ENCODE data around the gene EPB41L5.
"Not testable (repeated sequence)": the region's sequence is repeated elsewhere in the genome, so short reads cannot be mapped to it uniquely, and the experiment has no call there.

Gene EPB41L5

GRCh38 chr2:120199817-120200459 lies 187.1 kb downstream of the EPB41L5 start:
- not testable (repeated sequence) for DNase-seq (ENCODE audit: low read depth)

GRCh38 chr2:120203251-120204021 lies 190.6 kb downstream of the EPB41L5 start:
- no peak for DNase-seq (ENCODE audit: low read depth)

DNA sequence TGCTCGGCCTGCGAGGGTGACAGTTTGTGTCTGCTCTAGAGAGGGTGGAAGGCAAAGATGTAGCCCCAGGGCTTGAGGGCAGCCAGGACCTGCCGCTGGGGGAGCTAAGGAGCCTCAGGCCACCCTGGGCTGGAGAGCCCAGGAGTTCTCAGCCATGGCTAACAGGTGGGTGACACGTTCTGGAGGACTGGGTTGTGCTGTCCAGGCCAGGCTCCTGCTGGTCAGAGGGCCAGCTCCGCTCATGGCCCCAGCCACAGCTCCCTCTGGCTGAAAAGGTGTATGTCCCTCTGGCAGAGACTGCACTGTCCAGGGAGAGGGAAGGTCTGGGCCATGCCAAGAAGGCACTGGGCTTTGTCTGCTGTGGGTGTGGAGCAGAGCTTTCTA lies 191.1 kb downstream of the EPB41L5 start:
- no peak for DNase-seq (ENCODE audit: low read depth)

GRCh38 chr2:120204417-120204816 lies 191.5 kb downstream of the EPB41L5 start:
- no peak for DNase-seq (ENCODE audit: low read depth)

DNA sequence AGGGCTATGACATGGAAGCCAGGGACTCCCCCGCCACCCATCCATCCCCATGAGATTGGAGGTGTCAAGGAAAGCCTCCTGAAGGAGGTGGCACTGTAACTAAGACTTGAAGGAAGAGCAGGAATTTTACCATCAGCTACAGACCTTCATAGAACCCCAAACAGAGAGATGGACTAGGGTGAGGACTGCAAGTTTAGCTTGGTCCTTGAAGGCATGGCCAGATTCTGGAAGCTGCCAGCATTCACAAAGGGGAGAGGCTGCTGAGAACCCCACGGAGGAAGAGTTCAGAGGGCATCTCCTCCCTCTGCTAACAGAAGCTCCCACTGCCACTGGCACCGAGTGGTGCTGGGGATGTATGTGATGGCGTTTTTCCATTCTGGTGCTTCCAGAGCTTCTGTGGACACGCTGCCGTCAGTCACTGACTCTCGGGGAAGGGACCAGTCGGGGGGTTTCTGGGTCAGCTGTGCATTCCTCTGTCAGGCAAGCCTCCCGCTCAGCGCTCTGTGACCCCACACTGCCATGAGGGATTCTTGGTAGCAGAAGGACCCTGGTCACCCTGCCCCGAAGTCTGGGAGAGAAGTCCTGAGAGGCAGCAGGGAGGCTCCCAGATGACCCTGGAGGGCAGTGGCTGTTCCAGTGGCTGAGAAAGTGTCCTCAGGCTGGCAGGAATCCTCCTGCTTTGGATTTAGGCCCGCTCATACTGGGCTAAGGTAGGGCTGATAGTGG lies 192.2 kb downstream of the EPB41L5 start:
- no peak for DNase-seq (ENCODE audit: low read depth)

- no peak for DNase-seq (ENCODE audit: low read depth)
Observed at GRCh38 chr2:120206022-120206581, 193.2 kb downstream of the EPB41L5 start.

- no peak for DNase-seq (ENCODE audit: low read depth)
Observed at GRCh38 chr2:120208381-120209353, 195.8 kb downstream of the EPB41L5 start.

DNA sequence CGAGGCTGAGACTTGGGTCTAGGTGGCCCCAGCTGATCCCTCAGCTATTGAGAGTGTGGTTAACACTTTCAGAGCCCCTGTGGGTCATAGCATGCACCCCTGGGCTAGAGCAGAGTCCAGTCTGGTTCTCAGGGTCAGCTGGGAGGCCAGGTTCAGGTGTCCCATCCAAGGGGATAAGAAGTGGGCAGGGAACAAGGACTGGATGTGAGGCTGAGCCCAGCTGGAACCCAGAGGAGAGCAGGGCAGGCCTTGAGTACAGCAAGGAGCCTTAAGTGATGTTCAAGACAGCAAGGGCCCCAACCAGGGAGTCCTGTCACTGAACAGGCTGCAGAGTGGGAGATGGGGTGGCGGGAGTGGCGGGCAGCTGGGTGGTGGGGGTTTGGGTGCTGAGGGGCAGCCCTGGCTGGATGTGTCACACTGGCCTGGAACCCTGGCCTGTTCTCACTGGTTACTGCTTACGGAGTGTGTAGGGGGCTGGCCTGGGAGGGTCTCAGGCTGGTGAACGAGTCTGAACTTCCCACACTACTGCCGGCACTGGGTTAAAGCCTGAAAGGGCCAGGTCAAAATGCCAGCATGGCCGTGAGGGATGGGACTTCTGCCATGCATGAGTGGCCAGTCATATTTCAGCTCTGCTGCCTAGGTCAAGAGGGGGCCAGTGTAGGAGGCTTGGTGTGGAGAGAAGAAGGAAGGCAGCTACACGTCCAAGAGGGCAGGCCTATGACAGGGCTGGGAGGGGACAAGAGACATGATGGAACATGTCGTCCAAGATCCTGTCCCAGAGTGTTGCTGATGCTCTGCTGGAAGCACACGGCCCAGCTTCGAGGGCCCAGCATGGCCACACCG lies 196.8 kb downstream of the EPB41L5 start:
- no peak for DNase-seq (ENCODE audit: low read depth)

- no peak for DNase-seq (ENCODE audit: low read depth)
Observed at GRCh38 chr2:120210270-120210693, 197.4 kb downstream of the EPB41L5 start.

DNA sequence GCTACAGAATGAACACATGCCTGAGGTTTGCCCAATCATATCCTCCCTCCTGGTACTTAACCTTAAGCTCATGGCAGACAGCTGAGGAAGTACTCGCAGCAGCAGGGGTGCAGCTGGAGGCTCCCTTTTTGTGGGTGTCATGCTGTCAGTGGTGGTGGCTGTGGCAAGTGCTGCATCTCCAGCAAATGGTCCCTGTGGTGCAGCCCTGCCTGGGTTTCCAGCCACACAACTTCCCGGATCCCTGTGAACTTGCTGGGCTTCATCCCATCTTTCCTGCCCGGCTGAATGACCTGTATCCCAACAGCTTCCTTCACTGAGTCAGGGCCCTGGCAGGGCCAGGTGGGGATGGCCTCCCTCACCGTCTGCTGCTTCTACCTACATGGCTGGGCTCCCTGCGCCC lies 205.3 kb downstream of the EPB41L5 start:
- no peak for DNase-seq (ENCODE audit: low read depth)

GRCh38 chr2:120219291-120219690 lies 206.4 kb downstream of the EPB41L5 start:
- no peak for DNase-seq (ENCODE audit: low read depth)

GRCh38 chr2:120219766-120220165 lies 206.9 kb downstream of the EPB41L5 start:
- DNase-seq (ENCODE audit: low read depth), result no peak

DNA sequence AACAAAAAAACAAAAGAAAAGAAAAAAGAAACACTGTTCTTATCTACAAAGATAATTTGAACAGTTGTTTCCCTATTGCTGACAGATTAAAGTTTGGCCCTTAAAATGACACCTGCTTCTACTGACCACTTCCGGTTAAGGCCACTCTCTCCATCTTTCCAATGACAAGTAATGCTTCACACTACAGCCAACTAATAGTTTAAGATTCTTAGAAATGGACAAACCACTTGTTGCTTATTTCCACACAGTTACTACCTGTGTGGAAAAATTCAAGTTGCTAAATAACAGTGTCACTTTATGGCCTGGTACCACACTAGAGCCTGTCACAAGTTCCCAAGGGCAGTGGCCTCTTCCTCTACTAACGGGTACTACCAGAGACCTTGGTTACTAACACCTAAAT lies 207.9 kb downstream of the EPB41L5 start:
- DNase-seq (ENCODE audit: low read depth), result no peak

GRCh38 chr2:120221616-120222015 lies 208.7 kb downstream of the EPB41L5 start:
- DNase-seq (ENCODE audit: low read depth), result no peak

GRCh38 chr2:120222186-120223033 lies 209.5 kb downstream of the EPB41L5 start:
- DNase-seq (ENCODE audit: low read depth), result no peak

DNA sequence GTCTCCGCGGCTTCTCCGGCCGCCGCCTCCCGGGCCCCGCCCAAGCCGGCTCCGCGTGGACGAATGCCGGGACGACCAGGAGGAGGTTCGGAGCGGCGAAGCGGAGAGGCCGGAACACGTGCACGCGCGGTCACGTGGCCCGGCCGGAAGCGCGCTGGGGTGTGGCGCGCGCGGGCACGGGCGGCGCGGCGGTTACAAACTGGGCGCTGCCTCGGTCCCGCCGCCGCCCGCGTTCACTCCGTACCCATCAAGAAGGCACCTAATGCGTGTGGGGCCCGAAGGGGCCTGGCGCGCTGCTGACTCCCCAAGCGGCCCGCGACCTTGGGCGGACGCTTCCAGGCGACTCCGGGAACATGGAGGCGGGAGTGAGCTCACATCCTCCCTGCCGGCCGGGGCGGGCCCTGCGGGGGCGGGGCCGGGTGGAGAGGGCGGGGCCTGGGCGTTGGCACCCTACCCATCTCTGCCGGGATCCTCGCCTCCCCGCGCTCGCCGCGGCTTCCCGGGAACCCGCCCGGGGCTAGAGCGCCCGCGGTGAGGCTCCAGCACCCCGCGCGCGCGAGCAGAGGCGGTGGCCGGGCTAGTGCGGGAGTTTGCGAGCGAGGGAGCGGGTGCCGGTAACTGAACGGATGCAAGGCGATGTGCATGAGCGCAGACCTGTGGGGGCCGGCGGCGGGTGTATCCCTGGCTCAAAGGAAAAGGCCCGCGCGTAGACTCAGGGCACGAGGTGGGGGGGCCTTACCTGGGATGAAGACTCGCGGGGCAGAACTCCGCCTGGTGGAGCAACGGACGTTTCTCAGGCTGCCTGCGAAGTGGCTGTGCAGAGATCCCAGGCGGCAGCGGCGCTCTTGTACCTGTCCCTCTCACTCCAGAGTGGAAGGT lies 210.4 kb downstream of the EPB41L5 start, which contains the start of gene TMEM185B:
TMEM185B (minus strand) TSS at position 367 of the 879 bp plus-strand sequence. CDS start 424 bp downstream, outside the sequence.
- peak; percentile 82 for DNase-seq (ENCODE audit: low read depth)

DNA sequence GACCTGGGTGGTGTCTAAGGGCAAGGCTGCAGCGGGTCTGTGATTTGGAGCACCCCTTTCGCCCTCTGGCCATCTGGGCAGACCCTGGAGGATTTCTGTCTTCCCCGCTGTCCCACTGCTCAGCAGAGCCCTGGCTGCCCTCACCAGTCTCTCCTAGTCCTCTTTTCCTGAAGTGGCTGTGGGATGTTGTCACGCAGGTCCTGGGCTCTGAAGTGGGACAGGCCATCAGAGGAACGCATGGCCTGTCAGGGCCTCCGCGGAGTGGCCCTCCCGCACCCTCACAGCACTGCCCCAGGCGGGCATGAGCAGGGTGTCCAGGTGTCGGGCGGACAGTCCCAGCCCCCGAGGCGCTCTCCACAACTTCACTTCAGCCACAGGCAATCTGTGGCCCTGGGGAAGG lies 211.4 kb downstream of the EPB41L5 start:
- DNase-seq (ENCODE audit: low read depth), result no peak
